Measurements from ENCODE around the gene ACTL7A. TPM values are rescaled to one million over a fixed set of nuclear protein-coding genes. Genes with fewer than 3 reads are reported as not detected.
"Not testable (repeated sequence)": the region's sequence is repeated elsewhere in the genome, so short reads cannot be mapped to it uniquely, and the experiment has no call there.

ACTL7A gene
- total RNA-seq, 3 donors from 2014 or later = not detected

DNA sequence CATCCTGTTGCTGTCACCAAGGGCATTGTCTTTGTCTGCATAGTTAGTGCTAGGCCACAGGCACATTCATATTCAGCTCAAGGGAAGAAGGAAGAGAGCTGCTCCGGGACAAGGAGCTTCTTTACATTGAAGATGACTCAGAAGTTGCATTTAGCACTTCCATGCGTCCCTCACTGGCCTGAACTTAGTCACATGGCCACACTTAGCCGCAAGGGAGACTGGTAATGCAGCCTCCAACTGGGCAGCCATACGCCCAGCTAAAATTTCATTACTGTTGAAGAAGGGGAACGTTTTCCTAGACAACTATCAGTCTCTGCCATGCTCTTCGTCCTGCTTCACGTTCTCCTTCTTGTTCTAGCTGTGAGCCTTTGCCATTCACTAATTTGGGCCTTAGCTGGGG lies 26.2 kb upstream of the ACTL7A start:
- Histone ChIP-seq H3K4me3 (no peak overlapping the region), H3K27ac (no peak overlapping the region), H3K36me3 (no peaks in the 10 kb centered on the region), H3K27me3 (no peaks in the 10 kb centered on the region), H3K9me3 (no peaks in the 10 kb centered on the region), H3K4me1 (no peaks in the 10 kb centered on the region)
- intact Hi-C loops (cut with DNase I; ENCODE audit: low total_unique reads) = no loop called here
- no peak for TF ChIP-seq POLR2A (IDR thresholded peaks at IDR 0.05)
- no peak for TF ChIP-seq POLR2AphosphoS5 (IDR thresholded peaks at IDR 0.05)
- TF ChIP-seq, protein P1, sequence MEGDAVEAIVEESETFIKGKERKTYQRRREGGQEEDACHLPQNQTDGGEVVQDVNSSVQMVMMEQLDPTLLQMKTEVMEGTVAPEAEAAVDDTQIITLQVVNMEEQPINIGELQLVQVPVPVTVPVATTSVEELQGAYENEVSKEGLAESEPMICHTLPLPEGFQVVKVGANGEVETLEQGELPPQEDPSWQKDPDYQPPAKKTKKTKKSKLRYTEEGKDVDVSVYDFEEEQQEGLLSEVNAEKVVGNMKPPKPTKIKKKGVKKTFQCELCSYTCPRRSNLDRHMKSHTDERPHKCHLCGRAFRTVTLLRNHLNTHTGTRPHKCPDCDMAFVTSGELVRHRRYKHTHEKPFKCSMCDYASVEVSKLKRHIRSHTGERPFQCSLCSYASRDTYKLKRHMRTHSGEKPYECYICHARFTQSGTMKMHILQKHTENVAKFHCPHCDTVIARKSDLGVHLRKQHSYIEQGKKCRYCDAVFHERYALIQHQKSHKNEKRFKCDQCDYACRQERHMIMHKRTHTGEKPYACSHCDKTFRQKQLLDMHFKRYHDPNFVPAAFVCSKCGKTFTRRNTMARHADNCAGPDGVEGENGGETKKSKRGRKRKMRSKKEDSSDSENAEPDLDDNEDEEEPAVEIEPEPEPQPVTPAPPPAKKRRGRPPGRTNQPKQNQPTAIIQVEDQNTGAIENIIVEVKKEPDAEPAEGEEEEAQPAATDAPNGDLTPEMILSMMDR (IDR thresholded peaks at IDR 0.05) = no peak
- no peak for DNase-seq (ENCODE audit: low spot score in 2 of 2)

DNA sequence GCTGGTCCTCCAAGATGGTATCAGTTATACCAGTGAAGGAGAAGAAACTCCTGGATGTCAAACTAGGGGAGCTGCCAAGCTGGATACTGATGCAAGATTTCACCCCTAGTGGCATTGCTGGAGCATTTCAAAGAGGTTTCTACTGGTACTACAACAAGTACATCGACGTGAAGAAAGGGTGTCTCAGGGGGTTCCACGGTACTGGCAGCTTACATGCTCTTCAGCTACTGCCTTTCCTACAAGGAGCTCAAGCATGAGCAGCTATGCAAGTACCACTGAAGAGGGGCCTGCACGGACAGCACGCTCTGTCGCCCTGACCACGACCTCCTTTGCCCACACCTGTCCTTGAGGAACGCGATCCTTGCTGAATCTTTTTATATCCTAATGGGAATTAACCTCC lies 25.7 kb upstream of the ACTL7A start:
- Histone ChIP-seq H3K9me3 (no peaks in the 10 kb centered on the region), H3K27ac (no peak overlapping the region), H3K4me1 (no peaks in the 10 kb centered on the region), H3K36me3 (no peaks in the 10 kb centered on the region), H3K27me3 (no peaks in the 10 kb centered on the region), H3K4me3 (no peak overlapping the region)
- TF ChIP-seq POLR2AphosphoS5 (IDR thresholded peaks at IDR 0.05) (no peak), POLR2A (IDR thresholded peaks at IDR 0.05) (no peak)
- TF ChIP-seq, protein P1 (IDR thresholded peaks at IDR 0.05) = no peak
- no peak for DNase-seq (ENCODE audit: low spot score in 2 of 2)
- intact Hi-C loops (cut with DNase I; ENCODE audit: low total_unique reads) = no loop called here

DNA sequence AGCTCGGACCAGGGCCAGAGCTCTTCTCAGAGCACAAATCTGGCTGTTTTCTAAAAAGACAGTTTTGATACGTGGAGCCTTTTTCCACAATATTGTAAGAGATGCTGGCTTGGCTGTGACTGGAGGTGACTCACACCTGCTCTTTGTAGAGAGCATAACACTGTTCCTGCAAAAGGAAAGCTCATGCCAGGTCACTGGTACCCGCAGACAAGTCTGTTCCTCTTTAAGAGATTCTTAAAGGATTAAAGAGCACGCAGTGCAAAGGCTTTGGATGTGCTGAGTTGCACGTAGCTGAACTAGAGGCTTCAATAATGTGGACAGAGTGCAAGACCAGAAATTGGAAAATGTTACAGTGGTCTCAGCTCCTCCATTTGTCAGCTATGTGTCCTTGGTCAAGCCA lies 25.3 kb upstream of the ACTL7A start:
- DNase-seq (ENCODE audit: low spot score in 2 of 2) = no peak
- Histone ChIP-seq H3K4me1 (no peaks in the 10 kb centered on the region), H3K36me3 (no peaks in the 10 kb centered on the region), H3K9me3 (no peaks in the 10 kb centered on the region), H3K27me3 (no peaks in the 10 kb centered on the region), H3K4me3 (no peak overlapping the region), H3K27ac (no peak overlapping the region)
- TF ChIP-seq POLR2A (IDR thresholded peaks at IDR 0.05) (no peak), POLR2AphosphoS5 (IDR thresholded peaks at IDR 0.05) (no peak)
- TF ChIP-seq, protein P1 (IDR thresholded peaks at IDR 0.05) = no peak
- intact Hi-C loops (cut with DNase I; ENCODE audit: low total_unique reads) = no loop called here

DNA sequence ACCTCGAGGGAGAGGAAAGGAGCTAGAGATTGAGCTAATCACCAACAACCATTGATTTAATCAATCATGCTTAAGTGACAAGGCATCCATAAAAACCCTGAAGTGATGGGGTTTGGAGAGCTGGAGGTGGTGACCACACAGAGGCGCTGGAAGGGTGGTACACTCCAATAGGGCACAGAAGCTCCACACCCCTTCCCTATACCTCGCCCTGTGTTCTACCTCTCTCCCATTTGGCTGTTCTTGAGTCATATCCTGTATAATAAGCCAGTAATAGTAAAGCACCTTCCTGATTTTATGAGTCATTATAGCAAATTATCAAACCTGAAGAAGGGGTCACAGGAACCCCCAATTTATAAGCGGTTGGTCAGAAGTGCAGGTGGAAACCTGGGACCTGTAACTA lies 24.5 kb upstream of the ACTL7A start:
- no peaks in the 10 kb centered on the region for H3K27me3 ChIP-seq
- intact Hi-C loops (cut with DNase I; ENCODE audit: low total_unique reads) = no loop called here
- no peak overlapping the region for H3K4me3 ChIP-seq
- H3K4me1 ChIP-seq = no peaks in the 10 kb centered on the region
- DNase-seq (ENCODE audit: low spot score in 2 of 2) = no peak
- no peak overlapping the region for H3K27ac ChIP-seq
- no peaks in the 10 kb centered on the region for H3K36me3 ChIP-seq
- TF ChIP-seq, protein P1 (IDR thresholded peaks at IDR 0.05) = no peak
- TF ChIP-seq POLR2A (IDR thresholded peaks at IDR 0.05) (no peak), POLR2AphosphoS5 (IDR thresholded peaks at IDR 0.05) (no peak)
- H3K9me3 ChIP-seq = no peaks in the 10 kb centered on the region

DNA sequence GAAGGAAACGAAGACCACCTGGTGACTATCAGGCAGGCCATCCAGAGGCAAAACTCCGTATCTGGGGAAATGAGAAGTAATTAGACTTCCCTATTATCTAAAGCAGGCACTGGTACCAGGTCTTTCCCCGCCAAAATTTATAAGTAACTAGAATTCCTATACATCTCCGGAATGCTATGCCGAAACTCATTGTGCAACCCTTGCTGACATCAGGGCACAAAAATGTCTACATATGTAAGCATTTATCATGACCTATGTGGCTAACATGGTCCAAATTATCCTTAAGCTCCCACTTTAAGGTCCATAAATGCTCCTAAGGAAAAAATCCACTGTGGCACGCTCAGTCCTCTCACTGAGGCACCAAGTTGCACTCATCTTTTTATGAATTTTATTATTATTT lies 24.0 kb upstream of the ACTL7A start:
- H3K27ac ChIP-seq = no peak overlapping the region
- intact Hi-C loops (cut with DNase I; ENCODE audit: low total_unique reads) = no loop called here
- H3K9me3 ChIP-seq = no peaks in the 10 kb centered on the region
- H3K36me3 ChIP-seq = no peaks in the 10 kb centered on the region
- TF ChIP-seq, protein P1 (IDR thresholded peaks at IDR 0.05) = no peak
- no peak overlapping the region for H3K4me3 ChIP-seq
- DNase-seq (ENCODE audit: low spot score in 2 of 2) = no peak
- H3K27me3 ChIP-seq = no peaks in the 10 kb centered on the region
- H3K4me1 ChIP-seq = no peaks in the 10 kb centered on the region

DNA sequence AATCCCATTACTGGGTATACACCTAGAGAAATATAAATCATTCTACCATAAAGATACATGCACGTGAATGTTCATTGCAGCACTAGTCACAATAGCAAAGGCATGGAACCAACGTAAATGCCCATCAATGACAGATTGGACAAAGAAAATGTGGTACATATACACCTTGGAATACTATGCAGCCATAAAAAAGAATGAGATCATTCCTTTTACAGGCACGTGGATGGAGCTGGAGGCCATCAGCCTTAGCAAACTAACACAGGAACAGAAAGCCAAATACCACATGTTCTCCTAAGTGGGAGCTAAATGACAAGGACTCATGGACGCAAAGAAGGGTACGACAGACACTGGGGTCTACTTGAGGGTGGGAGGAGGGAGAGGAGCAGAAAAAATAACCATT lies 22.5 kb upstream of the ACTL7A start:
- H3K4me1 ChIP-seq = not testable (repeated sequence)

More for the DNA sequence above, 22.5 kb upstream of the ACTL7A start:
- intact Hi-C loops (cut with DNase I; ENCODE audit: low total_unique reads); H3K27ac ChIP-seq; H3K9me3 ChIP-seq; H3K27me3 ChIP-seq; H3K36me3 ChIP-seq; DNase-seq (ENCODE audit: low spot score in 2 of 2); H3K4me3 ChIP-seq: not testable (repeated sequence)
